ENCODE data around the gene ZNF354C.
"Not testable (repeated sequence)": the region's sequence is repeated elsewhere in the genome, so short reads cannot be mapped to it uniquely, and the experiment has no call there.

Gene ZNF354C

DNA sequence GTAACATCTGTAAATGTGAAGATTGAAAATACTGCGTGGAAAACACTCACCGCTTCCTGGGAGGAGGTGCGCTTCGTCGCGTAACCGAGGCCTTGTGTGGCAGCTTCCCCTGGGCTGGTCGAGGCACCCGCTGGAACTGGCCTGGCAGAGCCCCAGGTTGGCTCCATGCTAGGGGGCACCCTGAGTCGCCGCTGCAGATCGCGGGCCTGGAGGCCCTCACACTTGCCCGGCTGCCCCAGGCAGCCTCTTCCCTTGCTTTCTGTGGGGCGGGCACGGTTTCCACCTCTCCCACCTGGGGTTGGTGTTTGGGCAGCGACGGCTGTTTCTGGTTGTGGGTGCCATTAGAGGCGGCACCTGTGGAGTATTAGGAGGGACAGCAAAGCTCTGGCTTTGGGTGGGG, 852 bp downstream of the ZNF354C start:
- TF ChIP-seq, protein P1, sequence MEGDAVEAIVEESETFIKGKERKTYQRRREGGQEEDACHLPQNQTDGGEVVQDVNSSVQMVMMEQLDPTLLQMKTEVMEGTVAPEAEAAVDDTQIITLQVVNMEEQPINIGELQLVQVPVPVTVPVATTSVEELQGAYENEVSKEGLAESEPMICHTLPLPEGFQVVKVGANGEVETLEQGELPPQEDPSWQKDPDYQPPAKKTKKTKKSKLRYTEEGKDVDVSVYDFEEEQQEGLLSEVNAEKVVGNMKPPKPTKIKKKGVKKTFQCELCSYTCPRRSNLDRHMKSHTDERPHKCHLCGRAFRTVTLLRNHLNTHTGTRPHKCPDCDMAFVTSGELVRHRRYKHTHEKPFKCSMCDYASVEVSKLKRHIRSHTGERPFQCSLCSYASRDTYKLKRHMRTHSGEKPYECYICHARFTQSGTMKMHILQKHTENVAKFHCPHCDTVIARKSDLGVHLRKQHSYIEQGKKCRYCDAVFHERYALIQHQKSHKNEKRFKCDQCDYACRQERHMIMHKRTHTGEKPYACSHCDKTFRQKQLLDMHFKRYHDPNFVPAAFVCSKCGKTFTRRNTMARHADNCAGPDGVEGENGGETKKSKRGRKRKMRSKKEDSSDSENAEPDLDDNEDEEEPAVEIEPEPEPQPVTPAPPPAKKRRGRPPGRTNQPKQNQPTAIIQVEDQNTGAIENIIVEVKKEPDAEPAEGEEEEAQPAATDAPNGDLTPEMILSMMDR (IDR thresholded peaks at IDR 0.05; ENCODE audit: poor library complexity, severe bottlenecking): no peak
- ATAC-seq (ENCODE audit: low read depth) (no peak), DNase-seq (ENCODE audit: low spot score) (no peak)
- Histone ChIP-seq H3K27ac (ENCODE audit: poor library complexity, severe bottlenecking) (no peak overlapping the region), H3K9me3 (ENCODE audit: severe bottlenecking) (peaks cover 4% of the 10 kb centered on the region), H3K27me3 (ENCODE audit: insufficient read depth, poor library complexity, severe bottlenecking) (no peaks in the 10 kb centered on the region), H3K4me1 (ENCODE audit: insufficient read depth, poor library complexity, severe bottlenecking) (no peaks in the 10 kb centered on the region), H3K4me3 (ENCODE audit: severe bottlenecking) (peak overlapping the region; percentile 61), H3K36me3 (ENCODE audit: low read depth) (peaks cover 38% of the 10 kb centered on the region)

DNA sequence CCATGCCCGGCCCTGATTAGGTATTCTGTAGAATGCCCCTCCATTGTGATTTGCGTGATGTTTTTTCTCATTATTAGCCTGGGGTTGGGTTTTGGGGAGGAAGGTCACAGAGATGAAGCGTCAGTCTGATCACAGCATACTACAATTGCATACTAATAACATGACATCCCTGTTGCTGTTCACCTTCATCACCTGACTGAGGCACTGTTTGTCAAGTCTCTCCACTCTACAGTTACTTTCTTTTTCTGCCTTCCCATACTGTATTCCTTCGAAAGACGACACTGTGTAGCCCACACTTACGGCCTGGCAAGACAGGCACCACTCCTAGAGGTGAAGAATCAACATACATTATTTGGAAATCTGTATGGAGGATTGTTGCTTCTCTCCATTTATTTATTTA, 5.5 kb downstream of the ZNF354C start:
- Histone ChIP-seq H3K27me3 (ENCODE audit: insufficient read depth, poor library complexity, severe bottlenecking) (no peaks in the 10 kb centered on the region), H3K36me3 (ENCODE audit: low read depth) (peaks cover 63% of the 10 kb centered on the region), H3K9me3 (ENCODE audit: severe bottlenecking) (peaks cover 21% of the 10 kb centered on the region), H3K4me1 (ENCODE audit: insufficient read depth, poor library complexity, severe bottlenecking) (no peaks in the 10 kb centered on the region), H3K27ac (ENCODE audit: poor library complexity, severe bottlenecking) (no peak overlapping the region), H3K4me3 (ENCODE audit: severe bottlenecking) (no peak overlapping the region)
- no peak for ATAC-seq (ENCODE audit: low read depth)
- DNase-seq (ENCODE audit: low spot score): no peak
- TF ChIP-seq, protein P1 (IDR thresholded peaks at IDR 0.05; ENCODE audit: poor library complexity, severe bottlenecking): no peak

DNA sequence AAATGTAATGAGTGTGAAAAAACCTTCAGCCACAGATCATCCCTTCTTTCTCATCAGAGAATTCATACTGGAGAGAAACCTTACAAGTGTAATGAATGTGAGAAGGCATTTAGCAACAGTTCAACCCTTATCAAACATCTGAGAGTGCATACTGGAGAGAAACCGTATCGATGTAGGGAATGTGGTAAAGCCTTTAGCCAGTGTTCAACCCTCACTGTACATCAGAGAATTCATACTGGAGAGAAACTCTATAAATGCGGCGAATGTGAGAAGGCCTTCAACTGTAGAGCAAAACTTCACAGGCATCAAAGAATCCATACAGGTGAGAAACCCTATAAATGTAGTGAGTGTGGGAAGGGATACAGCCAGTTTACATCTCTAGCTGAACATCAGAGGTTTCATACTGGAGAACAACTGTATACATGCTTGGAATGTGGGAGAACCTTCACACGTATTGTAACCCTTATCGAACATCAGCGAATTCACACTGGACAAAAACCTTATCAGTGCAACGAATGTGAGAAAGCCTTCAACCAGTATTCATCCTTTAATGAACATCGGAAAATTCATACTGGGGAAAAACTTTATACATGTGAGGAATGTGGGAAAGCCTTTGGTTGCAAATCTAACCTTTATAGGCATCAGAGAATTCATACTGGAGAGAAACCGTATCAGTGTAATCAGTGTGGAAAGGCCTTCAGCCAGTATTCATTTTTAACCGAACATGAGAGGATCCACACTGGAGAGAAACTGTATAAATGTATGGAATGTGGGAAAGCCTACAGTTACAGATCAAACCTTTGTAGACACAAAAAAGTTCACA, 19.2 kb downstream of the ZNF354C start:
- DNase-seq (ENCODE audit: low spot score): no peak
- H3K4me3 ChIP-seq (ENCODE audit: severe bottlenecking): no peak overlapping the region
- H3K9me3 ChIP-seq (ENCODE audit: severe bottlenecking): peaks cover 71% of the 10 kb centered on the region

DNA sequence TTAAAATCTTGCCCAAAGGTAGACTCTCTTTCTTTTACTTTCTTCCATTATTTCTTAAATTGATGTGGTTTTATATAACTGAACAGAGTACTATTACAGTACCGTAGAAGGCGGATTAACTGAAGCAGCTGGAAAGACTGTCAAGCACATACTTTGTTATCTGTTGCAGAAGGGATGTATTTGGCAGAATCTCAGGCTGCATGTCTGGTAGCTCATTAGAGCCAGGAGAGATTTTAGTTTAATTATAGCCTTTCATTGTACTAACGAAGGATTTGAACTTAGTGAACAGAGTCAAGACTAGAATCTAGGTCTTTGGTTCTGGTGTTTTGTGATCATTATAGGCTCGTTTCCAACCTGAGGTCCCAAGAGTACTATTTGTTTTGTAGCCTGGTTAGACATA, 20.6 kb downstream of the ZNF354C start:
- ATAC-seq (ENCODE audit: low read depth) (no peak), DNase-seq (ENCODE audit: low spot score) (no peak)
- no peaks in the 10 kb centered on the region for H3K27me3 ChIP-seq (ENCODE audit: insufficient read depth, poor library complexity, severe bottlenecking)
- peaks cover 76% of the 10 kb centered on the region for H3K9me3 ChIP-seq (ENCODE audit: severe bottlenecking)
- H3K27ac ChIP-seq (ENCODE audit: poor library complexity, severe bottlenecking): no peak overlapping the region
- H3K4me1 ChIP-seq (ENCODE audit: insufficient read depth, poor library complexity, severe bottlenecking): no peaks in the 10 kb centered on the region
- TF ChIP-seq, protein P1 (IDR thresholded peaks at IDR 0.05; ENCODE audit: poor library complexity, severe bottlenecking): no peak
- H3K4me3 ChIP-seq (ENCODE audit: severe bottlenecking): no peak overlapping the region
- peaks cover 41% of the 10 kb centered on the region for H3K36me3 ChIP-seq (ENCODE audit: low read depth)

More for the DNA sequence above, 19.2 kb downstream of the ZNF354C start:
- no peaks in the 10 kb centered on the region for H3K27me3 ChIP-seq (ENCODE audit: insufficient read depth, poor library complexity, severe bottlenecking)
- TF ChIP-seq, protein P1 (IDR thresholded peaks at IDR 0.05; ENCODE audit: poor library complexity, severe bottlenecking): no peak
- no peak overlapping the region for H3K27ac ChIP-seq (ENCODE audit: poor library complexity, severe bottlenecking)
- ATAC-seq (ENCODE audit: low read depth): no peak
- H3K36me3 ChIP-seq (ENCODE audit: low read depth): peaks cover 47% of the 10 kb centered on the region
- H3K4me1 ChIP-seq (ENCODE audit: insufficient read depth, poor library complexity, severe bottlenecking): no peaks in the 10 kb centered on the region

DNA sequence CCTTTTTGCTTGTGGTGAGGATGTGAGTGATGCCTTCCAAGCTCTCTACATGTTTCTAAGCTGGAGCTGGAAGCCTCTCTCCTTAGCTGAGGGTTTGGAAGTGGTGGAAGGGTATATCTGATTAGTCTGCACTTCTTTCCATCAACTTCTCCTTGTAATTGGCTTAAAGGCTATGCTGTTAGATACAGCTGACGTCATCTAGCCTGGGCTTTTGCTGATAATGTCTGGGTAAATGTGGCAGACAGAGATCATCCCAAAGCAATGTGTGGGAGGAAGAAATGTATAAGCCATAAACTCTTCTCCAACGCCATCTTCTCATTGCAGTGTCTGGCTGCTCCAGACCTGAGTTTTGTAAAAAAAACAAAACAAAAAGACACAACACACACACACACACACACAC, 29.3 kb downstream of the ZNF354C start:
- Histone ChIP-seq H3K4me1 (ENCODE audit: insufficient read depth, poor library complexity, severe bottlenecking) (no peaks in the 10 kb centered on the region), H3K36me3 (ENCODE audit: low read depth) (no peaks in the 10 kb centered on the region), H3K27ac (ENCODE audit: poor library complexity, severe bottlenecking) (no peak overlapping the region), H3K4me3 (ENCODE audit: severe bottlenecking) (no peak overlapping the region), H3K9me3 (ENCODE audit: severe bottlenecking) (peaks cover 67% of the 10 kb centered on the region), H3K27me3 (ENCODE audit: insufficient read depth, poor library complexity, severe bottlenecking) (no peaks in the 10 kb centered on the region)
- DNase-seq (ENCODE audit: low spot score) (no peak), ATAC-seq (ENCODE audit: low read depth) (no peak)
- TF ChIP-seq, protein P1 (IDR thresholded peaks at IDR 0.05; ENCODE audit: poor library complexity, severe bottlenecking): no peak

DNA sequence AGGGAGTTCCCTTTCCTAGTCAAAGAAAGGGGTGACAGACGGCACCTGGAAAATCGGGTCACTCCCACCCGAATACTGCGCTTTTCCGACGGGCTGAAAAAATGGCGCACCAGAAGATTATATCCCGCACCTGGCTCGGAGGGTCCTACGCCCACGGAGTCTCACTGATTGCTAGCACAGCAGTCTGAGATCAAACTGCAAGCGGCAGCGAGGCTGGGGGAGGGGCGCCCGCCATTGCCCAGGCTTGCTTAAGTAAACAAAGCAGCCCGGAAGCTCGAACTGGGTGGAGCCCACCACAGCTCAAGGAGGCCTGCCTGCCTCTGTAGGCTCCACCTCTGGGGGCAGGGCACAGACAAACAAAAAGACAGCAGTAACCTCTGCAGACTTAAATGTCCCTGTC, 41.1 kb downstream of the ZNF354C start:
- H3K27ac ChIP-seq (ENCODE audit: poor library complexity, severe bottlenecking); DNase-seq (ENCODE audit: low spot score); H3K27me3 ChIP-seq (ENCODE audit: insufficient read depth, poor library complexity, severe bottlenecking); H3K36me3 ChIP-seq (ENCODE audit: low read depth); H3K4me1 ChIP-seq (ENCODE audit: insufficient read depth, poor library complexity, severe bottlenecking); H3K4me3 ChIP-seq (ENCODE audit: severe bottlenecking); ATAC-seq (ENCODE audit: low read depth): not testable (repeated sequence)
- peaks cover 35% of the 10 kb centered on the region for H3K9me3 ChIP-seq (ENCODE audit: severe bottlenecking)
